Omental fat pad (tissue), 4 donors: ENCODE data around the gene NAA25. TPM values are rescaled to one million over a fixed set of nuclear protein-coding genes. Genes with fewer than 3 reads are reported as not detected.
"Not testable (repeated sequence)": the region's sequence is repeated elsewhere in the genome, so short reads cannot be mapped to it uniquely, and the experiment has no call there.

Experiments used
- ATAC-seq: fragments of 150-250 bp; one replicate; pipeline ENCODE4 v1.9.1; 2016; ENCODE audit warnings: mild to moderate bottlenecking, moderate library complexity; ENCODE audit not compliant: low FRiP score
- DNase-seq: peaks from one replicate; pipeline ENCODE4 v3.0.0-alpha.2; 2019; ENCODE audit warnings: low spot score
- total RNA-seq, 4 donors: library from RNA; depleted of rRNA; stranded (reverse); fragments of >200 nt; gene quantifications; one replicate each; pipeline ENCODE4 v1.1.0, GENCODE V29; 2016
- TF ChIP-seq, protein P1 (sequence below), 3 donors: fragments of 450-650 bp; IDR thresholded peaks; one replicate each; pipeline ENCODE4 v1.5.1; 2016 to 2017; ENCODE audit warnings: antibody characterized with exemption in 3 of 3, mild to moderate bottlenecking in 3 of 3, moderate library complexity in 2 of 3

Gene NAA25
- total RNA-seq, 4 donors from 2014 or later, result 16.6 to 70.6 (median 23.0) TPM

DNA sequence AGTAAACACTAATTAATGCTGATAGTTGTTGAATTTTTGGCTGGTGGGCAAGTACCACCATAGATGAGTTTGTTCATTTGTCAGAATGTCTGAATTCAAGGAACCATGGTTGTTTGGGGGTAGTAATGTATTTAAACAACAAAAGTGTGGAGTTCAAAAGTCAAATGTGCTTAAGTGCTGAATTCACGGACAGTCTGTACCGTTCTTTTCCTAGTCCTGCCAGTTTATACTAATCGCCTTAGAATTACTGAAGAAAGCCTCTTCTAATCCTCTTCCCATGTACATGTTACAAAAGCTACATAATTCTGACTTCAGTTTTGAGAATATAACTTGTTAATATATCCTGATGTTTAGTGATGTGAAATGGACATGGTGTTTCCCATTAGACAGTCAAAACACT lies 2.7 kb downstream of the NAA25 start:
- TF ChIP-seq, protein P1, sequence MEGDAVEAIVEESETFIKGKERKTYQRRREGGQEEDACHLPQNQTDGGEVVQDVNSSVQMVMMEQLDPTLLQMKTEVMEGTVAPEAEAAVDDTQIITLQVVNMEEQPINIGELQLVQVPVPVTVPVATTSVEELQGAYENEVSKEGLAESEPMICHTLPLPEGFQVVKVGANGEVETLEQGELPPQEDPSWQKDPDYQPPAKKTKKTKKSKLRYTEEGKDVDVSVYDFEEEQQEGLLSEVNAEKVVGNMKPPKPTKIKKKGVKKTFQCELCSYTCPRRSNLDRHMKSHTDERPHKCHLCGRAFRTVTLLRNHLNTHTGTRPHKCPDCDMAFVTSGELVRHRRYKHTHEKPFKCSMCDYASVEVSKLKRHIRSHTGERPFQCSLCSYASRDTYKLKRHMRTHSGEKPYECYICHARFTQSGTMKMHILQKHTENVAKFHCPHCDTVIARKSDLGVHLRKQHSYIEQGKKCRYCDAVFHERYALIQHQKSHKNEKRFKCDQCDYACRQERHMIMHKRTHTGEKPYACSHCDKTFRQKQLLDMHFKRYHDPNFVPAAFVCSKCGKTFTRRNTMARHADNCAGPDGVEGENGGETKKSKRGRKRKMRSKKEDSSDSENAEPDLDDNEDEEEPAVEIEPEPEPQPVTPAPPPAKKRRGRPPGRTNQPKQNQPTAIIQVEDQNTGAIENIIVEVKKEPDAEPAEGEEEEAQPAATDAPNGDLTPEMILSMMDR (IDR thresholded peaks at IDR 0.05), result no peak
- no peak for ATAC-seq
- no peak for DNase-seq

- DNase-seq (no peak), ATAC-seq (no peak)
These were observed 4.7 kb downstream of the NAA25 start for GRCh38 chr12:112103758-112104503.

GRCh38 chr12:112102746-112103145 lies 5.8 kb downstream of the NAA25 start:
- not testable (repeated sequence) for DNase-seq, ATAC-seq

More at GRCh38 chr12:112103758-112104503, 4.7 kb downstream of the NAA25 start:
- TF ChIP-seq, protein P1 (IDR thresholded peaks at IDR 0.05), result no peak

DNA sequence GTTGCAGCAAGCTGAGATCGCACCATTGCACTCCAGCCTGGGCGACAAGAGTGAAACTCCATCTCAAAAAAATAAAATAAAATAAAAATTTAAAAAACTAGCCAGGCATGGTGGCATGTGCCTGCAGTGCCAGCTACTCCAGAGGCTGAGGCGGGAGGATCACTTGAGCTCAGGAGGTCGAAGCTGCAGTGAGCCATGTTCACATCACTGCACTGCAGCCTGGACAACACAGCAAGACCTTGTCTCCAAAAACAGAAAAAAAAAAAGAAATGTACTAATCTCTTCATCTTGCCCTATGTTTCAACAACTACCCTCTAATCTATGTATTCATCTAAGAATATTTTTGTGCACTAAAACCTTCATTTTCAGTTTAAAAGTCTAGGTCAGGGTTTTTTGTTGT lies 6.5 kb downstream of the NAA25 start:
- TF ChIP-seq, protein P1 (IDR thresholded peaks at IDR 0.05), result no peak
- no peak for DNase-seq
- no peak for ATAC-seq

DNA sequence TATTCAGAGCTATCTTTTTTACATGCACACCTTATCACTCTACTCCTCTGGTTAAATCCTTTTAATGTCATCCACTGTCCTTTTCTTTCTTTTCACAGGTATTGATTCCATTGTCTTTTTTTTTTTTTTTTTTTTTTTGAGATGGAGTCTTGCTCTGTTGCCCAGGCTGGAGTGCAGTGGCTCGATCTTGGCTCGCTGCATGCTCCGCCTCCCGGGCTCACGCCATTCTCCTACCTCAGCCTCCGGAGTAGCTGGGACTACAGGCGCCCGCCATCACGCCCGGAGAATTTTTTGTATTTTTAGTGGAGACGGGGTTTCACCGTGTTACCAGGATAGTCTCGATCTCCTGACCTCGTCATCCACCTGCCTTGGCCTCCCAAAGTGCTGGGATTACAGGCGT lies 8.1 kb downstream of the NAA25 start:
- not testable (repeated sequence) for ATAC-seq, DNase-seq

- no peak for ATAC-seq
- no peak for DNase-seq
- TF ChIP-seq, protein P1 (IDR thresholded peaks at IDR 0.05), result no peak
These were observed 10.9 kb downstream of the NAA25 start for GRCh38 chr12:112097641-112098040.

- ATAC-seq (peak; percentile 52), DNase-seq (no peak)
- TF ChIP-seq, protein P1 (IDR thresholded peaks at IDR 0.05), result no peak
These were observed 11.9 kb downstream of the NAA25 start for GRCh38 chr12:112096667-112097066.

DNA sequence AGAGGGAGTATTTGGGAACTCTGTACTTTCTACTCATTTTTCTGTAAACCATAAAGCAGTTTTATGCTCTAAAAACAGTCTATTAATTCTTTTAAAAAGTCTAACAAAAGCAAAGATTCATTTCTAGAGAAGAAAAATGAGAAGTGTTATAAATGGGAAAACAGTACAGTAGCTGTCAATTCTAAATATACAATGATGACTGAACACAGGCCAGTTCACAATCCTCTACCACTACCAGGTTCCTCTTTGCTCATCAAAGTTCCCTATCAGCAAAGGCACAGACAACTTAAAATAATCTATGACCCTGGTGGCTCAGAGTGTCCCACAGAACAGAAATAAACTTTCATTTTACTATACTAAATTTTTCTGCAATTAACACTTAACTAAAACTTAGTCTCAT lies 12.5 kb downstream of the NAA25 start:
- DNase-seq (no peak), ATAC-seq (no peak)
- TF ChIP-seq, protein P1 (IDR thresholded peaks at IDR 0.05), result no peak
